Glutamatergic neuron (in vitro differentiated cells): ENCODE data around the gene ARPP21. TPM values are rescaled to one million over a fixed set of nuclear protein-coding genes. Genes with fewer than 3 reads are reported as not detected.

ENCODE experiments used
- DNase-seq: peaks from one replicate; pipeline ENCODE4 v3.0.0; 2022
- H3K27ac Mint-ChIP-seq: one replicate; pipeline ENCODE4 v1.8.0; 2020; ENCODE audit warnings: mild to moderate bottlenecking, mixed read lengths, inconsistent platforms; ENCODE audit not compliant: unreplicated experiment
- H3K27me3 Mint-ChIP-seq: one replicate; pipeline ENCODE4 v1.8.0; 2020; ENCODE audit warnings: mild to moderate bottlenecking, moderate library complexity, mixed read lengths, inconsistent platforms; ENCODE audit not compliant: unreplicated experiment
- H3K36me3 Mint-ChIP-seq: one replicate; pipeline ENCODE4 v1.8.0; 2020; ENCODE audit warnings: mild to moderate bottlenecking, mixed read lengths, inconsistent platforms; ENCODE audit not compliant: unreplicated experiment
- H3K4me1 Mint-ChIP-seq: one replicate; pipeline ENCODE4 v1.8.0; 2020; ENCODE audit warnings: mild to moderate bottlenecking, low read depth, mixed read lengths, inconsistent platforms; ENCODE audit not compliant: unreplicated experiment
- H3K4me3 Mint-ChIP-seq: one replicate; pipeline ENCODE4 v1.8.0; 2020; ENCODE audit warnings: mild to moderate bottlenecking, mixed read lengths, inconsistent platforms; ENCODE audit not compliant: unreplicated experiment
- H3K9me3 Mint-ChIP-seq: one replicate; pipeline ENCODE4 v1.8.0; 2020; ENCODE audit warnings: mild to moderate bottlenecking, moderate library complexity, mixed read lengths, inconsistent platforms; ENCODE audit not compliant: unreplicated experiment
- CTCF ChIP-seq: fragments of 200-600 bp; sonication (generic); IDR thresholded peaks from one replicate; pipeline ENCODE4 v1.5.0; 2021; ENCODE audit not compliant: partially characterized antibody, unreplicated experiment
- total RNA-seq: library from RNA; stranded (reverse); fragmentation: NEBNext Ultra II Directional; extraction: Animal tissue kit (Norgen Biotek cat#: 25700); gene quantifications from one replicate; pipeline ENCODE4 v1.2.1, GENCODE V29; 2021; ENCODE audit not compliant: unreplicated experiment

ARPP21 gene
- total RNA-seq, 1 donor from 2014 or later = 10.3 TPM

- peaks cover 7% of the 10 kb centered on the region for H3K36me3 Mint-ChIP-seq
- no peak overlapping the region for H3K27ac Mint-ChIP-seq
- H3K9me3 Mint-ChIP-seq = peaks cover 14% of the 10 kb centered on the region
- no peak overlapping the region for H3K4me3 Mint-ChIP-seq
- peaks cover 4% of the 10 kb centered on the region for H3K27me3 Mint-ChIP-seq
- TF ChIP-seq CTCF = no peak
- DNase-seq = no peak
- peaks cover 11% of the 10 kb centered on the region for H3K4me1 Mint-ChIP-seq
Measured at GRCh38 chr3:35635926-35636683, 3.2 kb upstream of the ARPP21 start.

- Mint-ChIP-seq H3K4me1 (peaks cover 15% of the 10 kb centered on the region), H3K9me3 (peaks cover 14% of the 10 kb centered on the region), H3K4me3 (peak overlapping the region; percentile 80), H3K36me3 (peaks cover 7% of the 10 kb centered on the region), H3K27ac (peak overlapping the region; percentile 67), H3K27me3 (peaks cover 4% of the 10 kb centered on the region)
- DNase-seq = no peak
- no peak for TF ChIP-seq CTCF
Measured at GRCh38 chr3:35638251-35638979, 910 bp upstream of the ARPP21 start.

- Mint-ChIP-seq H3K9me3 (peaks cover 14% of the 10 kb centered on the region), H3K36me3 (peaks cover 7% of the 10 kb centered on the region), H3K4me3 (peak overlapping the region; percentile 80), H3K27me3 (peaks cover 4% of the 10 kb centered on the region), H3K4me1 (peaks cover 18% of the 10 kb centered on the region), H3K27ac (peak overlapping the region; percentile 67)
- TF ChIP-seq CTCF = no peak
- no peak for DNase-seq
Measured at GRCh38 chr3:35638980-35639253, 408 bp upstream of the ARPP21 start.

- H3K27ac Mint-ChIP-seq = peak overlapping the region; percentile 67
- DNase-seq = no peak
- peaks cover 23% of the 10 kb centered on the region for H3K4me1 Mint-ChIP-seq
- no peak for TF ChIP-seq CTCF
- H3K36me3 Mint-ChIP-seq = peaks cover 7% of the 10 kb centered on the region
- peaks cover 14% of the 10 kb centered on the region for H3K9me3 Mint-ChIP-seq
- H3K4me3 Mint-ChIP-seq = peak overlapping the region; percentile 96
- H3K27me3 Mint-ChIP-seq = peaks cover 4% of the 10 kb centered on the region
Measured at GRCh38 chr3:35640190-35641165, 1.2 kb downstream of the ARPP21 start.
